Measurements from ENCODE around the gene LRP1B. TPM values are rescaled to one million over a fixed set of nuclear protein-coding genes. Genes with fewer than 3 reads are reported as not detected.

Gene LRP1B
- total RNA-seq, 2 donors from 2014 or later = 0.02 TPM; not detected in 1

GRCh38 chr2:141782574-141782973 lies 348.2 kb downstream of the LRP1B start:
- no peak for DNase-seq
- Mint-ChIP-seq H3K36me3 (ENCODE audit: low read depth) (no peaks in the 10 kb centered on the region), H3K27me3 (no peaks in the 10 kb centered on the region)

DNA sequence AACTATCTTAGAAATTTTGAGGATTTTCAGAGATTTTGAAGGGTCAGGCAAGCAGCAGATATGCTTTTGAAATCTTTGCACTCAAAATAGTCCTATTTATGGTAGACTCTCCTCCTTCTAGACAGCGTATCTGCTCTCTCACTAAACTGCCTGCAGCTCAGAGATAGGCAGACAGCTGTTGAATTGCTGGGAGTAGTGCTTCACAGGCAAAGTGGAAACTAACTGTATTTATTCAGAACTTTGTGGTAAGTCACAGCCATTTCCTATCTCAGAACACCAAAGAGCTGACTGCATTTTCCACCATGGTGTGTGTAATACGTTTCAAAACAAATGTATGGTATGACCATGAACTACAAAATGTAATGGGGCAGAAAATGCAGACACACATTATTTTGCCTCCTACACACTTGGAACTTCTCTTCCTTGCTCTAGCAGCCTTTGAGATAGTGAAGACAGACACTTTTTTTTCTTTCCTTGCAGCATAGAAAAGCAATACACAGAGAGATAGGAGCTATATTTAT lies 352.4 kb downstream of the LRP1B start:
- no peaks in the 10 kb centered on the region for H3K9me3 ChIP-seq (ENCODE audit: control insufficient read depth, low read length, poor library complexity, severe bottlenecking)
- DNase-seq (no peak), ATAC-seq (no peak)
- Mint-ChIP-seq H3K36me3 (ENCODE audit: low read depth) (no peaks in the 10 kb centered on the region), H3K27ac (no peak overlapping the region), H3K4me1 (no peaks in the 10 kb centered on the region), H3K4me3 (no peak overlapping the region), H3K27me3 (no peaks in the 10 kb centered on the region)

More at GRCh38 chr2:141782574-141782973, 348.2 kb downstream of the LRP1B start:
- Mint-ChIP-seq H3K4me1 (no peaks in the 10 kb centered on the region), H3K4me3 (no peak overlapping the region), H3K27ac (no peak overlapping the region)
- ATAC-seq = no peak
- H3K9me3 ChIP-seq (ENCODE audit: control insufficient read depth, low read length, poor library complexity, severe bottlenecking) = no peaks in the 10 kb centered on the region

DNA sequence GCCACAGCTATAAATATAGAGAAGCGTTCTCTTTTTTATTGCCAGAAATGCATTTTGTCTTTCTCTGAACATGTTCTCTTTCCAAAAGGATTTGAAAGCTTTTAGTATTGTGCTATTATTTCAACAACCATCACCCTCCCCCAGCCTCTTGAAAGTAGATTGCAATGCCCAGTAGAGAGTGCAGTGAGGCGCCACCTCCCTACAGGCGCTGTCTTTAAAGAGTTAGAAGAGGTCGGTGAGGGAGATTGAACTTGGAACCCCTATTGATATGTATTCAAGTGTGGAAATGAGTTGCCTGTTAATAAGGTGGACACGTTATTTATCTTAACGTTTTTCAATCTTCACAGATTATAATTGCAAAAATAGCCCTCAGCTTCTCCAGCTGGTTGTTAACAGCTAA lies 360.3 kb downstream of the LRP1B start:
- Mint-ChIP-seq H3K27me3 (no peaks in the 10 kb centered on the region), H3K27ac (no peak overlapping the region), H3K4me1 (no peaks in the 10 kb centered on the region), H3K4me3 (no peak overlapping the region), H3K36me3 (ENCODE audit: low read depth) (no peaks in the 10 kb centered on the region)
- no peaks in the 10 kb centered on the region for H3K9me3 ChIP-seq (ENCODE audit: control insufficient read depth, low read length, poor library complexity, severe bottlenecking)
- no peak for ATAC-seq
- no peak for DNase-seq

DNA sequence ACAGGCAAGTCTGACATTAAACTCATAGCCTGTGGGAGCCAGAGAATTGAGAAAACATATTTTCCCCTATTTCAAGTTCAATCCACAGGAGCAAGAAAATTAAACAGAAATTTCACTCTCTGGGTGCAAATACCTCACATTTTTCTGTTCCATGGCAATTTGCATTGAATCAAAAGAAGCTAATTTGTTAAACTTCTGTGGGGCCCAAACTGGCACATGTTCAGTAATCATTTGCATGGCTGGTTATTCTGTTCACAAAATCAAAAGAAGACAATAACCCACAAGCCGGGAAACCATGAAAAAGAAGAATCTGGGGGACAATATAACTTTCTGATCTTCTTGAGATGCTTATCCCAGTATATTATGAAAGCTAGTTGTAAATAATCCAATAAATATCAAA lies 363.1 kb downstream of the LRP1B start:
- Mint-ChIP-seq H3K27me3 (no peaks in the 10 kb centered on the region), H3K4me3 (no peak overlapping the region), H3K36me3 (ENCODE audit: low read depth) (no peaks in the 10 kb centered on the region), H3K4me1 (no peaks in the 10 kb centered on the region), H3K27ac (no peak overlapping the region)
- H3K9me3 ChIP-seq (ENCODE audit: control insufficient read depth, low read length, poor library complexity, severe bottlenecking) = no peaks in the 10 kb centered on the region
- DNase-seq (no peak), ATAC-seq (no peak)

- Mint-ChIP-seq H3K36me3 (ENCODE audit: low read depth) (no peaks in the 10 kb centered on the region), H3K4me1 (no peaks in the 10 kb centered on the region), H3K4me3 (no peak overlapping the region), H3K27me3 (no peaks in the 10 kb centered on the region), H3K27ac (no peak overlapping the region)
- no peaks in the 10 kb centered on the region for H3K9me3 ChIP-seq (ENCODE audit: control insufficient read depth, low read length, poor library complexity, severe bottlenecking)
- DNase-seq (no peak), ATAC-seq (no peak)
These were observed 363.8 kb downstream of the LRP1B start for GRCh38 chr2:141767051-141767450.

DNA sequence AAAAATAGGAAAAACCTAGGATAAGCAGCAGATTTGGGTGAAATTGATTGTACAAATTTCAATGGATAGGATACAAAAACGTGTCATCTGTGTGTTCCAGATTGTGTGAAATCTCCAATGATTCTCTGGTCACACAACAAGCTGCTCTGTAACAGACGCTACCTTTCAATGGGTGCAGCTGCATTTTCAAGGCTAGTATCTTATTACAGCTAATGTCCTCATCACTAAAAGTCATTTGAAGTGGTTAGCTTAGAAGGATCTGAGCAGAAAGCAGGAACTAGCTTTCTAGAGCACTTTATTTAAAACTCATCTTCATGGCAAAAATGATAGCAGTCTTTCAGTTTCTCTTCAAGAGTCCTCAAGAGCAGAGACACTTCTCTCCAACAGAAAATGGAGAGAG lies 364.6 kb downstream of the LRP1B start:
- H3K9me3 ChIP-seq (ENCODE audit: control insufficient read depth, low read length, poor library complexity, severe bottlenecking) = no peaks in the 10 kb centered on the region
- no peak overlapping the region for H3K4me3 Mint-ChIP-seq
- no peaks in the 10 kb centered on the region for H3K27me3 Mint-ChIP-seq
- no peak for ATAC-seq
- no peaks in the 10 kb centered on the region for H3K4me1 Mint-ChIP-seq
- H3K27ac Mint-ChIP-seq = no peak overlapping the region
- no peaks in the 10 kb centered on the region for H3K36me3 Mint-ChIP-seq (ENCODE audit: low read depth)
- no peak for DNase-seq

DNA sequence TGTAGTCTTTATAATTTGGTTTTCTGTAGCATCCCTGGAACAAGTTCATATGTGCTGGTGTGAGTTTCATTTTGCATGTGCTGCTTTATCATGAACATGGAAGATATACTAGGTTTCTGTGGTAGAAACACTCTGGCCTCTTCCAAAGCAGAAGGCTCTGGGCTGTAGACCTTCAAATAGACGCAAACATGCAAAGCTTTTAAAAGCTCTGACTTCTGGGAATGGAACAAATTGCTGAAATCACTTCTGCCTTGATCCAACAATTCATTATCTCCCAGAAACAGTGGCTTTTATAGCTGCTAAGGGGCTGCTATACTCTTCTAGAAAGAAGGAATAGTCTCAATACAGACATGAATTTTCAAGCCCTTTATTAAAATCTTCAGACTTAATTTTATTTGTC lies 382.2 kb downstream of the LRP1B start:
- no peak overlapping the region for H3K27ac Mint-ChIP-seq
- no peak overlapping the region for H3K4me3 Mint-ChIP-seq
- DNase-seq (no peak), ATAC-seq (no peak)
- H3K27me3 Mint-ChIP-seq = no peaks in the 10 kb centered on the region
- H3K9me3 ChIP-seq (ENCODE audit: control insufficient read depth, low read length, poor library complexity, severe bottlenecking) = no peaks in the 10 kb centered on the region
- no peaks in the 10 kb centered on the region for H3K36me3 Mint-ChIP-seq (ENCODE audit: low read depth)
- no peaks in the 10 kb centered on the region for H3K4me1 Mint-ChIP-seq

DNA sequence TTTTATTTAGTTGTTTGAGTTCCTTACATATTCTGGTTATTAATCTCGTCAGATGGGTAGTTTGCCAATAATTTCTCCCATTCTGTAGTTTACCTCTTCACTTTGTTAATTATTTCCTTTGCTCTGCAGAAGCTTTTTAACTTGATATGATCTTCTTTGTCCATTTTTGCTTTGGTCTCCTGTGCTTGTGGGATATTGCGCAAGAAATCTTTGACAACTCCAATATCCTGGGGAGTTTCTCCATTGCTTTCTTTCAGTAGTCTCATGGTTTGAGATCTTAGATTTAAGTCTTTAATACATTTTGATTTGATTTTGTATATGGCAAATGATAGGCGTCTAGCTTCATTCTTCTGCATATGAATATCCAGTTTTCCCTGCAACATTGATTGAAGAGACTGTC lies 389.2 kb downstream of the LRP1B start:
- DNase-seq (no peak), ATAC-seq (no peak)
- no peak overlapping the region for H3K27ac Mint-ChIP-seq
- H3K27me3 Mint-ChIP-seq = no peaks in the 10 kb centered on the region
- no peak overlapping the region for H3K4me3 Mint-ChIP-seq
- no peaks in the 10 kb centered on the region for H3K36me3 Mint-ChIP-seq (ENCODE audit: low read depth)
- no peaks in the 10 kb centered on the region for H3K4me1 Mint-ChIP-seq
- no peaks in the 10 kb centered on the region for H3K9me3 ChIP-seq (ENCODE audit: control insufficient read depth, low read length, poor library complexity, severe bottlenecking)

GRCh38 chr2:141737492-141738255 lies 393.1 kb downstream of the LRP1B start:
- no peak for ATAC-seq
- no peaks in the 10 kb centered on the region for H3K9me3 ChIP-seq (ENCODE audit: control insufficient read depth, low read length, poor library complexity, severe bottlenecking)
- Mint-ChIP-seq H3K27ac (no peak overlapping the region), H3K27me3 (no peaks in the 10 kb centered on the region), H3K36me3 (ENCODE audit: low read depth) (no peaks in the 10 kb centered on the region), H3K4me1 (no peaks in the 10 kb centered on the region), H3K4me3 (no peak overlapping the region)
- no peak for DNase-seq

- Mint-ChIP-seq H3K4me1 (no peaks in the 10 kb centered on the region), H3K27me3 (no peaks in the 10 kb centered on the region), H3K27ac (no peak overlapping the region), H3K36me3 (ENCODE audit: low read depth) (no peaks in the 10 kb centered on the region), H3K4me3 (no peak overlapping the region)
- H3K9me3 ChIP-seq (ENCODE audit: control insufficient read depth, low read length, poor library complexity, severe bottlenecking) = no peaks in the 10 kb centered on the region
- ATAC-seq (no peak), DNase-seq (no peak)
These were observed 394.4 kb downstream of the LRP1B start for GRCh38 chr2:141736466-141736865.

DNA sequence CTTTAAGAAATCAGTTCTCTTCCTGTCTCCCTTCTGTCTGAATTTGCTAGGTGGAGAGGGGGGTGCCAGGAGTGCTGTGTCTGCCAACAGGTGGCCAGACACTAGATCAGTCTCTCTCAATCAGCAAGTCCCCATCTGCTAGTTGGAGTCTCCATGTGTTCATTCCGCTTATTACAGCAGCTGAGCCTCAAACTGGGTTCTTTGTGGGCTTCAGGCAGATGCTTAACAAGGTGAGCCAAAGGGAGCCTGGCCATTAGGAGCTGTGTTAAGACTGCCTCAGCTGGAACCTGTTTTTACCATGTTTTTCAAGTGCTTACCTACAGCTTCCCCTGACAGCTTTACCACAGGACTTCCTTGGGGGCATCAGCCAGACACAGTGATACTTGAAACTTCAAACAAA lies 401.9 kb downstream of the LRP1B start:
- H3K9me3 ChIP-seq (ENCODE audit: control insufficient read depth, low read length, poor library complexity, severe bottlenecking) = peaks cover 3% of the 10 kb centered on the region
- H3K36me3 Mint-ChIP-seq (ENCODE audit: low read depth) = no peaks in the 10 kb centered on the region
- DNase-seq (no peak), ATAC-seq (no peak)
- no peaks in the 10 kb centered on the region for H3K4me1 Mint-ChIP-seq
- no peak overlapping the region for H3K27ac Mint-ChIP-seq
- no peaks in the 10 kb centered on the region for H3K27me3 Mint-ChIP-seq
- H3K4me3 Mint-ChIP-seq = no peak overlapping the region

GRCh38 chr2:141728142-141728541 lies 402.7 kb downstream of the LRP1B start:
- H3K27me3 Mint-ChIP-seq = no peaks in the 10 kb centered on the region
- H3K36me3 Mint-ChIP-seq (ENCODE audit: low read depth) = no peaks in the 10 kb centered on the region
- peaks cover 3% of the 10 kb centered on the region for H3K9me3 ChIP-seq (ENCODE audit: control insufficient read depth, low read length, poor library complexity, severe bottlenecking)
- H3K4me1 Mint-ChIP-seq = no peaks in the 10 kb centered on the region
- no peak for DNase-seq
- no peak overlapping the region for H3K4me3 Mint-ChIP-seq
- H3K27ac Mint-ChIP-seq = no peak overlapping the region
- no peak for ATAC-seq

DNA sequence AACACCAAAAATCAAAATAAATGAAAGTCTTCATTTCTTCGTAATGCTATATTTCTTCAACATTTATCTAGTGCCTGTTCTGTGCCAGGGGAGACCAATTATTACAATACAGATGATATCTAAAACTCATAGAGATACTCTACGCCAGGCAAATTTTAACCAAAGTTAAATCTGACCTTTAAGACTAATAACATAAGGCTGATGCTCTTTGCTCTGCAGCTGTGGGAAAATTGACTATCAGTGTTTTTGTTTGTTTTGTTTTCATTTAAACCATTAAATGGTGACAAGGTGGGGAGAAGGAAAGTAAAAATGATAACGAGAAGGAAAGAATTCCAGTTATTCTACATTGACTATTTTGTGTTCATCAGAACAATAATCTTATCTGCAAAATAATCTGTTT lies 406.4 kb downstream of the LRP1B start:
- peaks cover 3% of the 10 kb centered on the region for H3K9me3 ChIP-seq (ENCODE audit: control insufficient read depth, low read length, poor library complexity, severe bottlenecking)
- Mint-ChIP-seq H3K4me1 (no peaks in the 10 kb centered on the region), H3K27me3 (no peaks in the 10 kb centered on the region), H3K4me3 (no peak overlapping the region), H3K27ac (no peak overlapping the region), H3K36me3 (ENCODE audit: low read depth) (no peaks in the 10 kb centered on the region)
- ATAC-seq (no peak), DNase-seq (no peak)

DNA sequence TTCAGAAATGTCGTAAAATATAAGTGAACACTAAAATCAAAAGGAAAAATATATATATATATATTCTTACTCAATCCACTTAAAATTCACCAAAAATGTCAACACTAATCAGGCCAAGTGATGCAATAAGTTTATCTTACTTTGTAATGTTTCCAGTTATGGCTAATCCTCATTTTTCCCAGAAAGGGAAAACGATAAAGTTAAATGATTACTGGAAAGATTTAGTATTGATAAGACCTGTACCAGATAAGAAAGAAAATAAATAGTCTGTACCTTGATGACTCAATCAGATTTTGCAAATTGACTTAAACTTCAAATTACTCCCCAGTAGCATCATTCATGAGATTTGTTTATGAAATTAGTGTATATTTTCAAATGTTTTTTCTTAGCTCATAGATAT lies 407.0 kb downstream of the LRP1B start:
- no peak overlapping the region for H3K27ac Mint-ChIP-seq
- H3K9me3 ChIP-seq (ENCODE audit: control insufficient read depth, low read length, poor library complexity, severe bottlenecking) = peaks cover 3% of the 10 kb centered on the region
- no peak for ATAC-seq
- no peaks in the 10 kb centered on the region for H3K4me1 Mint-ChIP-seq
- no peaks in the 10 kb centered on the region for H3K27me3 Mint-ChIP-seq
- H3K36me3 Mint-ChIP-seq (ENCODE audit: low read depth) = no peaks in the 10 kb centered on the region
- no peak for DNase-seq
- no peak overlapping the region for H3K4me3 Mint-ChIP-seq

Data from T-helper 17 cell (primary cell).